ENCODE measurements around the gene TMUB1. TPM values are rescaled to one million over a fixed set of nuclear protein-coding genes. Genes with fewer than 3 reads are reported as not detected.

Gene TMUB1
- total RNA-seq, 1 experiment from 2014 or later, result 45.4 TPM

DNA sequence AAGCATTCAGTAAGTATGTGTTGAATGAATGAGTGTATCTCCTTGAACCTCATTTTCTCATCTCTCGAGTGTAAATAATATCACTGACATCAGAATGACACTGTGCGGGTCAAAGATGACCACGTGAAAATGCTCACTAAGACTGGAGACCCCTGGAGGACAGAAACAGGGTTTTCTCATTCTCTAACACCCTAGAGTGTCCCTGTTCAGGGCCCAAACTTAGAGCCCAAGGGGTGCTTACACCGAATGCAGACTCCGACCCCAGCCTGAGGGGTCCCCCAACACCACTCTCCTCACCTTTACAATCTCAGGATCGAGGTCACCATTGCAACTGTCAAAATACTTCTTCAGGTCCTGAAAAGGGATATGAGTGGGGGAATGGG, 27.0 kb downstream of the TMUB1 start:
- Histone ChIP-seq H2BK20ac (ENCODE audit: low read depth, low read length, poor library complexity, severe bottlenecking) (no peak overlapping the region), H3K4ac (ENCODE audit: low read depth, low read length) (no peak overlapping the region), H2BK15ac (ENCODE audit: low read depth, low read length) (no peak overlapping the region), H4K5ac (ENCODE audit: insufficient read length, low read depth, low read length) (no peak overlapping the region), H3K79me1 (ENCODE audit: insufficient read depth, low read depth, low read length, poor library complexity, severe bottlenecking) (no peaks in the 10 kb centered on the region), H3K9me3 (ENCODE audit: control insufficient read depth, low read depth, low read length) (no peaks in the 10 kb centered on the region), H3K27ac (ENCODE audit: insufficient read length, low read depth, low read length) (no peak overlapping the region), H3K18ac (ENCODE audit: insufficient read length, low read depth, low read length) (no peak overlapping the region), H2AFZ (ENCODE audit: low read length) (no peak overlapping the region), H4K8ac (replicated peaks; ENCODE audit: insufficient read length, low read depth, low read length) (no peak overlapping the region), H4K20me1 (ENCODE audit: control insufficient read depth, insufficient read depth, insufficient read length) (no peaks in the 10 kb centered on the region), H3K9ac (ENCODE audit: extremely low read depth, insufficient read length, low read length) (no peak overlapping the region), H3K14ac (ENCODE audit: insufficient read depth, low read length) (no peak overlapping the region), H3K4me1 (ENCODE audit: insufficient read depth, low read length) (peaks cover 8% of the 10 kb centered on the region), H2AK5ac (ENCODE audit: insufficient read length, low read length) (no peak overlapping the region), H3K27me3 (ENCODE audit: insufficient read depth, low read length) (no peaks in the 10 kb centered on the region; the same call in 1 of the 2 replicates), H3K4me2 (ENCODE audit: insufficient read depth, insufficient read length, low read length) (no peak overlapping the region), H2BK120ac (ENCODE audit: low read depth, low read length, poor library complexity, severe bottlenecking) (no peak overlapping the region), H3K79me2 (ENCODE audit: insufficient read depth, low read length) (no peaks in the 10 kb centered on the region), H3T11ph (ENCODE audit: low read length) (no peak overlapping the region), H3K23me2 (ENCODE audit: insufficient read length, low read depth, low read length, poor library complexity, severe bottlenecking) (peaks cover 29% of the 10 kb centered on the region), H2BK12ac (ENCODE audit: insufficient read length, low read depth, low read length) (no peak overlapping the region), H4K91ac (ENCODE audit: insufficient read length, low read depth, low read length) (no peak overlapping the region), H3K56ac (ENCODE audit: insufficient read length, low read depth, low read length) (no peak overlapping the region), H3K23ac (ENCODE audit: insufficient read length, low read depth, low read length) (no peak overlapping the region), H2BK5ac (ENCODE audit: insufficient read length, low read length) (no peak overlapping the region)
- Mint-ChIP-seq H3K27ac (no peak overlapping the region), H3K27me3 (ENCODE audit: low read depth) (peaks cover 36% of the 10 kb centered on the region), H3K4me3 (peak overlapping the region; percentile 78 to 91; a peak in 3 of 5 replicates), H3K4me1 (peaks cover 28 to 39% of the 10 kb centered on the region in 2 experiments), H3K9me3 (no peaks in the 10 kb centered on the region; a peak in 1 of 5 replicates), H3K36me3 (ENCODE audit: insufficient read depth in 1 of 3, low read depth in 3 of 3) (peaks cover 0 to 11% (median 0%) of the 10 kb centered on the region in 3 experiments; a peak in 3 of 7 replicates)
- DNase-seq, result no peak
- TF ChIP-seq CTCF (conservative IDR thresholded peaks at IDR 0.05), result no peak
- no CpG with 5 or more reads among the region's 6 CpGs for WGBS (ENCODE audit: extremely low coverage, insufficient read length, low lambda C conversion rate)

All from H9 (cell line).